ENCODE measurements around the gene NKX2-2.

Gene NKX2-2

DNA sequence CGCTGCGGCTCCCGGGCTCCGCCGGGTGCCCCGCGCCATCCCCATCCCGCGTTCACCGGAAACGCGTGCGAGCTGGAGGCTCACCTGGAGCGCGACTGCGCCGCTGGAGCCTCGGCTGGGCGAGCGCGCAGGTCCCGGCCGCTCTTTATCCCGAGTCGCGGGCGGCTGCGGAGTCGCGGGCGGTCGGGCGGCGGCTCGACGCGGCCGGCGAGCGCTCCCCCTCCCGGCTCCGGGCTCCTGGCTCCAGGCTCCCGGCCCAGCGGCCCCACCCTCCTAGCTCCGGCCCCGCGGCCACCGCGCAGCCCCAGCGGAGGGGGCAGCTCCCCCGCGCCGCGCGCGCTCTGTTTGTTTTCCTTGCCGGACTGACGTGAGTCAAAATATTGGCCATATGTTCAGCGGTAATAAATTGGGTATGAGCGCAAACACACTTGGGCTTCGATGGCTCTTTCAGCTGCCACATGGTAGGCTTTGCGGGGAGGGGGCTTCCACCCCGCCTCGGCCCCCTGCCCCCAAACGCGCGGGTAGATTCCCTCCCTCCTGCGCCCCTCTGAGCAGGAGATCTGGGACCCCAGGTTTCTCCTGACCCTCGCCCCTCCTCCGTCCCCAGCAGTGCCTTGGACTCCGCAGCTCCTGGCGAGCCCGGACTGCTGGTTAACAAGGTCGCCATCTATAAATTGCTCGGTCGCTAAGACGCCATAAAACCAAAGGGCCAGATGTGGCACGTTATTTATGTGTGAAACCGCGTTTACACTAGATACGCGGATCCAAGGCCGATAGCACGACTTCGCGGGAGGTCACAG, 8.8 kb upstream of the NKX2-2 start:
- no peak for DNase-seq (ENCODE audit: extremely low read depth in 1 of 2, low read depth in 1 of 2)

DNA sequence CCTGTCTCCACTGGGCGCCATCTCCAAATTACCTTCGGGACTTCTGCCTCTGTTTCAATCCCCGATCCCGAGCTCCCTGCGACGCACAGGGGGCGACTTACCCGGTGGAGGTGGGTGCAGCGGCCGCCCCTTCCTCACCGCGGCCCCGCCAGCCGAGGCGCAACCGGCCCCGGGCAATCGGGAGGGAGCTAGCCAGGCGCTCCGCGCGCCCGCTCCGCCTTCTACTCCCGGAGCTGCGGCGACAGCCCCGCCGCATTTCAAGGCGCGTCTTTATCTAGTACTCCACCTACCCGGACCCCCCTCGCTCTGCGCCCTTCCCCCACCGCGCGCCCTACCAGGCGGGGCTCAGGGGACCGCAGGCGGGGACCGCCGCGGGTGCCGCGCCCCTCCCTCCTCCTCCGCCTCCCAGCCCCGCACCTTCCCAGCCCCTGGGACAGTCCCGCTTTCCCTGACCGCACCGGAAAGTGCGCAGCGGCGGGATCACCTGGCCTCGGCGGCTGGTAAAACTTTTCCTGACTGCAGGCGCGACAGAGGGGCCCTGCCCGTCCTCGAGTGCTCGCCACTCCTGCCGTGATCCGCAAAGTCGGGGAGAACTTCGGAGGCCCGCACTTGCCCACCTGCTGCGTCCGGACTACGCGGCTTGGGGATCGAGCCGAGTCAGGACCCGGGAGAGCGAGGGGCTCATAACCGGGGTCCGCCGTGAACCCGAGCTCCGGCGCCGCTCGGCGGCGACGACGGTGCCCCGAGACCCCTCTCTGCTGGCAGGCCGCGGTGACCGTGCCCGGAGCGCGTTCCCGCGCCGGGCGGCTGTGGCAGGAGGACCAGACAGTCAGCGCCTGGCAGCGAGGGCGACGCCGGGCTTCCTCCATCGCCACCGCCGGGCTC, 8.0 kb upstream of the NKX2-2 start:
- DNase-seq (ENCODE audit: extremely low read depth in 1 of 2, low read depth in 1 of 2): no peak

DNA sequence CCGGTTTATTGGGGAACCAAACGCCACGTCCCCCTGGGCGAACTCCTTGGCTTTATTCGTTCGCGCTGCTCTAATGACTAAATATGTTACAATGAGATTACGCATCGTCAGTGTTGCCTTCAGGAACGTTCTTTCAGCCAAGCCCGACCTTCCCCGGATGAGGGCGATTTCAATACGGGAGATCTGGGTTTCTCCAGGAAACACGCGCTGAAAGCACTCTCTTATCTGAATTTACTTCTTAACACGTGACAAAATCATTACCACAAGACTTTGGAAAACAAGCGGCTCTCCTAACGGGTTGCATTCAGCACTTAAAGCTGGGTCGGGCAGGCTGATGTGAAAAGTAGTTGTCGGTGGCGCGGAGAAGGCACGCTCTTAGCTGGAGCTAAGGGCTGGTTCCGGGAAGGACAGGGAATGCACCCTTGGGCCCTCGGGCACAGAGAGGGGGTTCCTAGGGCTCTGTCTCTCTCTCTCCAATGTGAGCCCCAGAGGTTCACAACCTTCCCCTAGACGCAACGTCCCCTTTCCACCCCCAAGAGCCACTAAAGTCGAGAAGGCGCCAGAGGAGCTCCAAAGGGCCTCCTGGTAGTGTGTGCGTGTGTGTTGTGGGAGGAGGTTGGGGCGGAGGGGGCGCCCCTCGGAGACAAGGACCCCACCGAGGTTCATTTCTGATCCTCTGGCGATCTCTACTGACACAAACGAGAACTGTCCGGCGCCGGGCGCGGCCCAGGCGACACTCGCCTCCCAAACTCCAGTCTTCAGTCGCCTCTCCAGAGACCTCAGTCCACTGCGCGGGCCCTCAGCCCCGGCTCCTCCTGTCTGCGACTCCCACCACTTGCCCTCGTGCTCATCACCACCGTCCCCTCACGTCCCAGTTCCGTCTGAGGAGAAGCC, 7.1 kb upstream of the NKX2-2 start:
- no peak for DNase-seq (ENCODE audit: extremely low read depth in 1 of 2, low read depth in 1 of 2)

DNA sequence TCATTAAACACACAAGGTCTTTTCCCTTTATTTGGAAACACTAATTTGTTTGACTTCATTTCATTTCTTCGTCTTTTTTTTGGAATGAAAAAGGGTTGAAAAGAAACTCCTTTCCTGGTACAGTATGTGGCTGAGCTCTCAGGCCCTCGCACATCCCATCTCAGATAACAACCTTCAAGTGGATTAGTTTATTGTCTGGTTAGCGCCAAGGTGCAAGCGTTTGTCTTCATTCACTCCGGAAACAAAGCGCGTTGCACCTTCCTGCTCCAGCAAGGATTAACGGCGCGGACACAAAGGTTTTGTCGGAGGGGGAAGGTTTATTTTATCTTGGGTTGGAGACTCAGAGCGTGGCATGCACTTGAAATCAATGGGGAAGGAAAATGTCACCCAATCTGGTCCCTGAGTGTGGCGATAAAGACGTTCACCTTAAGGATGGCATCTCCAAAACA, 5.3 kb upstream of the NKX2-2 start:
- no peak for DNase-seq (ENCODE audit: extremely low read depth in 1 of 2, low read depth in 1 of 2)

DNA sequence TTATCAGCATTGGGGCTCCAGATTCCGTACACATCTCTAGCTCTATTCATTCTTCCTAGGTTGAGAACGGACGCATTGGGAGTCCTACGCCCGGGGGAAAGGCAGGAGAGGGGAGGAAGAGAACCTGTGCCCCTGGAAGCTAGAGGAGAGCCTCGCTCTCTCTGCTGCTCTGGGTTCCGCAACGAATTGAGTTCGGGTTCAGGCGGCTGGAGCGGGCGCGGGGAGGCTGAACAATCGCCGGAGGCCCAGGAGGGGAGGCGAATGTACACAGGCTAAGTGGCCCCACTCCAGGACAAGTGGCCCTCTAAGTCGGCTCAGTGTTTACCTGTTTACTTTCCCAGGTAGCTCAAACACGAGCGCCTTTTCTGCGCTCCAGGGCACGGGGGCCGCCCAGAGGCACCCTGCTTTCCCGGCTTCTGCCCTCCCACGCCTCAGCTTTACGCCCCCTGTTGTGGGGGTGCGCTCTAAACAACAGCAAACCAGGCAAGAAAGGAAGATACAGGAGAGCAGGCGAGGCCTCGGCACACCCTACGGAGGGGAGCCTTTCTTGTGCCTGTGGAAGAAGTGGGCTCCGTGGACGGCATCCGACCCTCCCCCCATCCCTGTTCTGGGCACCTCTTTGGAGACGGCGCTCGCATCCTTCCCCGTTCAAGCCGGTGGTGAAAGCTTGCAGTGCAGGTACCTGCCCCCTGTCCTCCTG, 4.6 kb upstream of the NKX2-2 start:
- no peak for DNase-seq (ENCODE audit: extremely low read depth in 1 of 2, low read depth in 1 of 2)

DNA sequence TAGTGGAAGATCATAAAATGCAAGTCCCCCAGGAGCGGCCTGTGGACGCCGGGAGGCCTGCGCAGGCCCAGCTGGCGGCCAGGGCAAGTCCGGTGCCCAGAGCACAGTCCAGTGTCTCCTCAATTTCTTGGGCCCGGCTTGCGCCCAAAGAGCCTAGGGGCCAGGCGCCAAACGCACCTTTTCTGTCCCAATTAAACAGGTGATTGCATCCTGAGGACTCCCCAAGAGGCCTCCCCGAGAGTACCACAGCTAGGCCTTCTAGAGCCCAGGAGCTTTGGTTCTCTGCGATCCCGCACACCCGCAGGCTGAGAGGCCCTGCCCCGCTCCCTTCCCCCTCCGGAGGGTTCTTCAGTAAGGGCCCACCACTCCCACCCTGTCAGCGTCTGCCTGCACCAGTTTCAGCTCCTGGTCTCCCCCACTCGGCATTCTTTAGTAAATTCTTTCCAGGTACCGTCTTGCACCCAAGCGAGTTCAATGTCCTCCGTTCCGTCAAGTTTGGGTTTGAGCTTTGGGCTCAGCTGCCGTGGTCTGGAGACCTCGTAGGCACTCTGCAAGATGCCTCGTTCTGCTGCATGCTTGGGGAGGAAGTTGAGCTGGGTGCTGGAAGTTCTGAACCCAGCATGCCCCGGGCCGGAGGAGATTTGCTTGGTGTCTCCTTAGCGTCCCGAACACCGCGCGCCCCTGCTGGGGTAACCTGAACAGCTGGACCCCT, 3.9 kb upstream of the NKX2-2 start:
- no peak for DNase-seq (ENCODE audit: extremely low read depth in 1 of 2, low read depth in 1 of 2)

DNA sequence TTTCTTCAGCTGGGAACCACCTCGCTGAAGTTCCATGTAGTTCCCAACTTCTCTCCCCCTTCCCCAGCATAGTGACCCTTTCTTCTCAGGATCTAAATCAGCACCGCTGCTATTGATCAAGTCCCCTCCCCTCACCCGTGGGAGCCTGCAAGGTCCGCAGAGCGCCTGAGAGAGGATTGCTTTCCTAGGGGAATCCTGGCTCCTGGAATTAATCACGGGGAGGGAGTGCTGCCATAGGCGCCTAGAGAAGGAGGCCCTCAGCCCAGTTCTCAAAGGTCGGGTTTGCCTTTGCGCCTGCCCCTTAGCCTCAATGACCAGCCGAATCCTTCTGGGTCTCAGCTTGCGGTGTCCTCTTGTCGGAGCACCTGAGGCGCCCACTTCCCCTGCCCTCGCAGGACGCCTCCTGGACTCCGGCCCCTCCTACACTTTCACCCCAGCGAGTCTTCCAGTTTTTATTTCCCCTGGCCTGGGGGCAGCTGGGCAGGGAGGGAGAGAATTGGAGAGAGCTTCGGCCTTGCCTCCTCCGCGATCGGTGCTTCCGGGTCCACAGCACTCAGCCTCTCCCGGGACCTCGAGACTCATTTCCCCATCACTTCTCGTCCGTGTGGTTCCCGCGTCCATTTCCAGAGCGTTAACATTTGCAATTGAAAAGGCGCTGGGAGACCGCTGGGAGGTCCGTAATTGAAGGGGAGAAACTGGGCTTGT, 3.1 kb upstream of the NKX2-2 start:
- no peak for DNase-seq (ENCODE audit: extremely low read depth in 1 of 2, low read depth in 1 of 2)

DNA sequence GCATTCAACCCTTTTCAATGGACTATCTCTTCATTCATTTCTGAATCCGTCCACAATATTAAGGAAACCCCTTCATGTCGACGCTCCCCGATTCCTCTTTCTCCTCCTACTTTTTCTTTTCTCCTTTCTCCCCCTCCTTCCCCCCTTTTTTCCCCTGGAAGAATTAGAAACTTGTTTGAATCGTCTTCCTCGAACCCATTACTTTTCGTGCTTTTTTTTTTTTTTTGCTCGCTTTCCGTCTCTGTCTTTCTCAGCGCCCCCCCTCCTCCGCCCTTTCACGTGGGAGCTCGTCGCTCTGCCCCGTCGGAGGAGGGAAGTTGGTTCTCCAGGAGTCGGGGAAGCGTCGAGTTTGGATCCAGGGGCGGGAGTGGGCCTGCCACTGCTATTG, 2.3 kb upstream of the NKX2-2 start:
- no peak for DNase-seq (ENCODE audit: extremely low read depth in 1 of 2, low read depth in 1 of 2)

DNA sequence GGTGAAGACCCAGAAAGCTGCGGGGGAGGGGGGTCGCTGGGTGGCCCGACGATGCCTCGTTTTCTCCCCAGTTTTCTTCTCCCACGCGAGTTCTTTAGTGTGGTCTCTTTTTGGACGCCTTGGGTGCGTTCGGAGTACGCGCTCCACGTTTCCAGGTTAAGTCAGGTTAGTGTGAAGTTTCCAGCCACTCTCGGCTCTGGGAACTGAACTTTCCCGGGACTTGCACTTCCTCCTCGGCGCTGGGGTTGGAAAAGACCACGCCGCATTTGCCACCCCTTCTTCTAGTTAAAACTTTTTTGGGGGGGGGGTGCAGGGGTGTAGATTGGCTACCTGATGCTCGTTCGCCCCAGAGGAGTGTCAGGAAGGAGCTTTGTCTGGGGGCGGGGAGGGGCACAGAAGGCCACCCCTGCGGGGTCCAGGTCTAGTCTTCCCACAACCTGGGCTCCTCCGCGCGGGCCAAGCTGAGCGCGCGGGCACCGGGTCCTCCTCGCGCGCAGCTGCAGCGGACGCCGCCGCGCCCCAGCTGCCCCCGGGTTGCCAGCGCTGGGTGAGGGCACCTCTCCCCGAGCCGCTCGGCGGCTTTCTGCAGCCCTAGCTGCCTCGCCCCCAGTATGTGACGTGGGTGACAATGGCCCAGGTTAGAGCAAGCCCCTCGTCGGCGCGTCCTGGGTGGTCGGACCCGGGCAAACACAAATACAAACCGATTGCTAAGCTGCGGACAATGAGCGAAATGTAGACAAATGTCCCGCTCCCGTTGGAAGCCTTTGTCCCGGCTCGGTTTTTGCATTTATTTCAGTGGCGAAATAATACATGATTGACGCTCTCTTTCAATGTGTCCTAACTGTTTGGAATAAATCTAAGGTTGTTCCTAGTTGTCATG, 1.7 kb upstream of the NKX2-2 start:
- DNase-seq (ENCODE audit: extremely low read depth in 1 of 2, low read depth in 1 of 2): no peak

DNA sequence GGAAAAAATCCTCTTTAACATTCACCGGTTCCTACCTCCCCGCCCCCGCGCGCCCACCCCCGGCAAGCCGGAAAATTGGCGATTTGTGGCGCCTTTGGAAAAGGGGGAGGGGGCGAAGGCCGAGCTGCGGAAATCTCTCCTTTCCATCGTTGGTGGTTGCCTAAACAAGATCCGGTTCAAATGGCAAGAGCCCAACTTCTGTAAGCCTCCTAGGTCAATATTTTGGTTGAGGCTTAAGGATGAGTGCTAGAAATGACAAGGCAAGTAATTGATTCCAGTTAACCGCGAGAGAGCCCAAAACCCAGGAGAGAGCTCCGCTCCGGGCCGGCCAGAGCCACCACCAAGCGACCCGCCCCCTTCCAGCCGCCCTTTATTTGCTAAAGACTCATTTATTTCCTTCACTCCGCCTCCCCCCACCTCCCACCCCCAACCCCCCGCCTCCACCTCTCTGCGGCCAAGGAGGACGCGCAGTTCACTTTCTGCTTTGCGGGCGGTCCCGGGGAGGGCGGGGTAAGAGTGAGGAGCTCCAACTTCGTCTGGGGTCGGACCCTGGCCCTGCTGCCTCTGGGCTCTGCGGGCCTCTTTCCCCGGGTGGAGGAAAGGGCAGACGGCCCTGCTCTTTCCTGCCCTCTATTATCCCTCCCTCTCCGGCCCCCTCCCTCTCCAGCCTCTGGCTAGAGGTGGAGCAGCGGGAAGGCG, 838 bp upstream of the NKX2-2 start:
- DNase-seq (ENCODE audit: extremely low read depth in 1 of 2, low read depth in 1 of 2): no peak

DNA sequence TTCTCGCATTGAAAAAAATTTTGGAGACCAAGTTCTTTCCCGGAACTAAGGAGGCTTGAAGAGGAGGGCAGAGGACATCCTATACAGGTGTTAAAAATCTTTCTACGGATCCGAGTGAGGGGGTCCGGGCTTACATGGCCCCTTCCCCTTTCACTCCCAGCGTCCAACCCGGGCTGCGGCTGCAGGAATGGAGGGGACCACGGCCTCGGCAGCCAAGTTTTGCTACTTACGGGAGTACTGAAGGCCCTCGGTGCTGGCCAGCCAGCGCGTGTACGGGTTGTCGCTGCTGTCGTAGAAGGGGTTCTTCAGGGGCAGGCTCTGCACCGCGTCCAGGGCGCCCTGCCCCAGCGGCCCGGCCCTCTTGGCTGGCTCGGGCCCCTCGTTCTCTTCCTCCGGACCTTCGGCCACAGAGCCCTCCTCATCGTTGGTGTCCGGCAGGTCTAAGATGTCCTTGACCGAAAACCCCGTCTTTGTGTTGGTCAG, 642 bp downstream of the NKX2-2 start:
- no peak for DNase-seq (ENCODE audit: extremely low read depth in 1 of 2, low read depth in 1 of 2)

DNA sequence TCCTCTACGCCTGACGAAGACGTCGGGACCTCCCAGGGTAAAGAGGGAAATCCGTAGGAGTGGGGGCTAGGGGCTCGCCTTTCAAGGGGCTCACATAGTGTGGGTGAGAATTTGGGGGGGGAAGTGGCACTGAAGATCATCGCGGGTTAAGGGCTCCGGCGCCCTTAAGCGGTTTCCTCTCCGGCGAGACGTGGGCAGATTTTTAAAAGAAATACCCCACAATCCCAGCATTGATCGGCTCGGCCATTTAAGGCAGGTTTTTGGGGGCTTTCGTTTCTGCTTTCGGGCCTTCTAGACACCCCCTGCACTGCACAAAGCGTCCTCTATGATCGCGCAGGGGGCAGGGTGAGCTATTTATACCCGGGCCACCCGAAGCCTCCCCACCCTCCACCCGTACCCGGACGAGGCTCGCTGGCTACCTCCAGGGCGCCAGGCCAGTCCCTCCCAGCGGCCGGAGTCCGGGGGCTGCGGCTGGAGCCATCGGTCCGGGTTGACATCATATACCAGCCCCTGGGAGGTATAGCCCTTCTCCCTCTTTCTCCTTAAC, 1.2 kb downstream of the NKX2-2 start:
- no peak for DNase-seq (ENCODE audit: extremely low read depth in 1 of 2, low read depth in 1 of 2)

DNA sequence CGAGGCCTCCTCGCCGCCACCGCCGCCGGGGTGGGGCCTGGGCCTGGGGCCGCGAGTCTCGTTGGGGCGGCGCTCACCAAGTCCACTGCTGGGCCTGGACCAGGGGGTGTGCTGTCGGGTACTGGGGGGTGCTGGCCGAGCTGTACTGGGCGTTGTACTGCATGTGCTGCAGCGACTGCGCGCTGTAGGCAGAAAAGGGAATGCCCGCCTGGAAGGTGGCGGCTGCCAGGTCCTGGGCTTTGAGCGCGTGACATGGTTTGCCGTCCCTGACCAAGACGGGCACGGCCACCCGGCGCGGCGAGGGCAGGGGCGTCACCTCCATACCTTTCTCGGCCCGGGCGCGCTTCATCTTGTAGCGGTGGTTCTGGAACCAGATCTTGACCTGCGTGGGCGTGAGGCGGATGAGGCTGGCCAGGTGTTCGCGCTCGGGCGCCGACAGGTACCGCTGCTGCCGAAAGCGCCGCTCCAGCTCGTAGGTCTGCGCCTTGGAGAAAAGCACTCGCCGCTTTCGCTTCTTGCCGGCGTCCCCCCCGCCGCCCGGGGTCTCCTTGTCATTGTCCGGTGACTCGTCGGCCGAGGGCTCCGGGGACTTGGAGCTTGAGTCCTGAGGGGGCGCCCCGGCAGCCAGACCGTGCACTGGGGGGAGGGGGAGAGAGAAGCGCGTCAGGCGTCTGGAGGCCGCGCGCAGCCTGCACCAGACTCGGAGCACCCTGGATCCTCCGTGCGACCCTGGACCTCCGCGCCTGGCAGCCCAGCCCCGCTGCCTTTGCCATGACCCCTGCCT, 1.8 kb downstream of the NKX2-2 start:
- no peak for DNase-seq (ENCODE audit: extremely low read depth in 1 of 2, low read depth in 1 of 2)

DNA sequence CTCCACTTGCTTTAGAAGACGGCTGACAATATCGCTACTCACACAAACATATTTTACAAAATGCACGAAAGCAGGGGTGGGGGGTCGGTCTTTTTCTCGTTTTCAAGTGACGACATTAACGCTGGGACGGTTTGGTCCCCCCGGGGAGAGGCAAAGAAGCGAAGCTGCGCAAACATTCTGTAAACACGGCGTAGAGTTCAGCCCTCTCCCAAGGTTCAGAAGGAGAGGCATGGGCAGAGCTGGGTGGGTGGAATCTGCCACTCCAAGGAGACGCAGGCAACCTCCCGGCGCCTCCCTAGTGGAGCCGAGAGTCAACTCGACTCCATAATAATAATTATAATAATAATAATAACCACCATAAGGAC, 2.4 kb downstream of the NKX2-2 start:
- DNase-seq (ENCODE audit: extremely low read depth in 1 of 2, low read depth in 1 of 2): no peak

DNA sequence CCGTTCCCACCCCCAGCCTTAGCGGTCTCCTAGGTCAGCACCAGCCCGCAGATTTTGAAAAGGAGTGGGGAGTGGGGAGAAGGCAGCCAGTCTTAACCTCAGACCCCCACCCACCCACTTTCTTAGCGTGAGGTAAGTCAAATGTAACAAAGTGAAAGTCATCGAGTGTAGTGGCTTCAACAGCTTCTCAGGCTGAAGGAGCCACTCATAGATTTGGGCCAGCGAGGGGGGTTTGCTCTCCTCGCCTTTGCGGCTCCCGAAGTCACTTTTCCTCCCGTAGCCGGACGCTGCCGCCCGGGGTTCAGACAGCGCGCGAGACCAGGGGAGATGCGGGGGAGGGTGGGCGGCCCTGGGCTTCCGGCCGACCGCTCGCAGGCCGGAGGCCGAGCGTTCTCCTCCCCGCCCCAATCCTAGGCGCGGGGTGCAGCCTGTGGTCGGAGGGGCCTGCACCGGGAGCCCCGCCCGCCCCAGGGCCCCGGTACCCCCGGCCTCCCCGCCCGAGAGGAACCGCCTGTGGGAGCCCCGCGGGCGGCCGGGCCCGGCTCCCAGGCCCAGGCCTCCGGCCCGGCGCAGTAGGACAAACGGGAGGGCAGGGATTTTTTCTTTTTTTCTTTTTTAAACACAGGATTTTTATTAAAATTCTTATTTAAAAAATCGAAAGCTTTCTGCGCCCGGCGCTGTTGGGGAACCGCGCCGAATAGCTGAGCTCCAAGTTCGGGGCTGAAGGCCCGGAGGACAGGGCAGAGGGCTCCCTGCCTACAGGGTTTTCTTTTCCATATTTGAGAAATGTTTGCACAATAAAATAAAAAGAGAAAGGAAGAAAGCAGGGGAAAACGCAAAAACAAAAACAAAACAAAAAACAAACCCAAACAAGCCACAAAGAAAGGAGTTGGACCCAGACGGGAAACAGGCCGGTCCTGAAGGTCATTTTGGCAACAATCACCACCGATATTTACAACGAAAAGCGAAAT, 3.2 kb downstream of the NKX2-2 start:
- DNase-seq (ENCODE audit: extremely low read depth in 1 of 2, low read depth in 1 of 2): no peak

Data from stimulated activated CD8-positive, alpha-beta memory T cell treated with anti-CD3 and anti-CD28 coated beads, Interleukin-7, amount 100 ng/mL, for 48 hours (primary cell).